ENCODE measurements around the gene RAD51B.

RAD51B gene

DNA sequence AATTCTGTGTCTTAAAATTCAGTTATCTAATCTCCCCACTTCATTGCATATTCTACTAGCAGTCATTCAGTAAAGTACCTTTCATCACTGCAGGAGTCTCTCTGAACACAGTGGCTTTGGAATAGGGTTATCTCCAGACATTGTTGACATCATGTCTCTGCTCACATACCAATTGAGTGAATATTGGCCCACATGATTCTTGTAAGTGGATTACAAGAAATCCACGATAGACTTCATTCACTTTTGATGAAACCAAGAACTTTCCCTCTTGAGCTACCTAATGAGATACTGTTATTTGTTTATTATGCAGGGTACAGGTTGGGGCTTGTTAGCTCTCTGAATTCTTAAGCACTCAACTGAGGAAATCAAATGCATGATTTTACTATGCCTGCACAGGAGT lies 284.9 kb downstream of the RAD51B start (continued):
- TF ChIP-seq ZNF777 (tag by site-specific recombination; IDR thresholded peaks at IDR 0.05; ENCODE audit: borderline replicate concordance), result no peak
- TF ChIP-seq, protein P1, sequence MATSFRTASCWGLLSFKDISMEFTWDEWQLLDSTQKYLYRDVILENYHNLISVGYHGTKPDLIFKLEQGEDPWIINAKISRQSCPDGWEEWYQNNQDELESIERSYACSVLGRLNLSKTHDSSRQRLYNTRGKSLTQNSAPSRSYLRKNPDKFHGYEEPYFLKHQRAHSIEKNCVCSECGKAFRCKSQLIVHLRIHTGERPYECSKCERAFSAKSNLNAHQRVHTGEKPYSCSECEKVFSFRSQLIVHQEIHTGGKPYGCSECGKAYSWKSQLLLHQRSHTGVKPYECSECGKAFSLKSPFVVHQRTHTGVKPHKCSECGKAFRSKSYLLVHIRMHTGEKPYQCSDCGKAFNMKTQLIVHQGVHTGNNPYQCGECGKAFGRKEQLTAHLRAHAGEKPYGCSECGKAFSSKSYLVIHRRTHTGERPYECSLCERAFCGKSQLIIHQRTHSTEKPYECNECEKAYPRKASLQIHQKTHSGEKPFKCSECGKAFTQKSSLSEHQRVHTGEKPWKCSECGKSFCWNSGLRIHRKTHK (tag by site-specific recombination; IDR thresholded peaks at IDR 0.05), result no peak
- no peak for TF ChIP-seq ZNF670 (tag by site-specific recombination; IDR thresholded peaks at IDR 0.05; ENCODE audit: low read depth)
- TF ChIP-seq ZNF354C (tag by site-specific recombination; IDR thresholded peaks at IDR 0.05; ENCODE audit: borderline replicate concordance, low read depth), result no peak
- no peak for TF ChIP-seq ZNF624 (tag by site-specific recombination; IDR thresholded peaks at IDR 0.05)
- no peak for TF ChIP-seq ZNF521 (tag by site-specific recombination; IDR thresholded peaks at IDR 0.05)
- TF ChIP-seq, protein P2, sequence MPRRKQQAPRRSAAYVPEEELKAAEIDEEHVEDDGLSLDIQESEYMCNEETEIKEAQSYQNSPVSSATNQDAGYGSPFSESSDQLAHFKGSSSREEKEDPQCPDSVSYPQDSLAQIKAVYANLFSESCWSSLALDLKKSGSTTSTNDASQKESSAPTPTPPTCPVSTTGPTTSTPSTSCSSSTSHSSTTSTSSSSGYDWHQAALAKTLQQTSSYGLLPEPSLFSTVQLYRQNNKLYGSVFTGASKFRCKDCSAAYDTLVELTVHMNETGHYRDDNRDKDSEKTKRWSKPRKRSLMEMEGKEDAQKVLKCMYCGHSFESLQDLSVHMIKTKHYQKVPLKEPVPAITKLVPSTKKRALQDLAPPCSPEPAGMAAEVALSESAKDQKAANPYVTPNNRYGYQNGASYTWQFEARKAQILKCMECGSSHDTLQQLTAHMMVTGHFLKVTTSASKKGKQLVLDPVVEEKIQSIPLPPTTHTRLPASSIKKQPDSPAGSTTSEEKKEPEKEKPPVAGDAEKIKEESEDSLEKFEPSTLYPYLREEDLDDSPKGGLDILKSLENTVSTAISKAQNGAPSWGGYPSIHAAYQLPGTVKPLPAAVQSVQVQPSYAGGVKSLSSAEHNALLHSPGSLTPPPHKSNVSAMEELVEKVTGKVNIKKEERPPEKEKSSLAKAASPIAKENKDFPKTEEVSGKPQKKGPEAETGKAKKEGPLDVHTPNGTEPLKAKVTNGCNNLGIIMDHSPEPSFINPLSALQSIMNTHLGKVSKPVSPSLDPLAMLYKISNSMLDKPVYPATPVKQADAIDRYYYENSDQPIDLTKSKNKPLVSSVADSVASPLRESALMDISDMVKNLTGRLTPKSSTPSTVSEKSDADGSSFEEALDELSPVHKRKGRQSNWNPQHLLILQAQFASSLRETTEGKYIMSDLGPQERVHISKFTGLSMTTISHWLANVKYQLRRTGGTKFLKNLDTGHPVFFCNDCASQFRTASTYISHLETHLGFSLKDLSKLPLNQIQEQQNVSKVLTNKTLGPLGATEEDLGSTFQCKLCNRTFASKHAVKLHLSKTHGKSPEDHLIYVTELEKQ (tag by site-specific recombination; IDR thresholded peaks at IDR 0.05; ENCODE audit: borderline replicate concordance), result peak; percentile 92
- TF ChIP-seq, protein P3, sequence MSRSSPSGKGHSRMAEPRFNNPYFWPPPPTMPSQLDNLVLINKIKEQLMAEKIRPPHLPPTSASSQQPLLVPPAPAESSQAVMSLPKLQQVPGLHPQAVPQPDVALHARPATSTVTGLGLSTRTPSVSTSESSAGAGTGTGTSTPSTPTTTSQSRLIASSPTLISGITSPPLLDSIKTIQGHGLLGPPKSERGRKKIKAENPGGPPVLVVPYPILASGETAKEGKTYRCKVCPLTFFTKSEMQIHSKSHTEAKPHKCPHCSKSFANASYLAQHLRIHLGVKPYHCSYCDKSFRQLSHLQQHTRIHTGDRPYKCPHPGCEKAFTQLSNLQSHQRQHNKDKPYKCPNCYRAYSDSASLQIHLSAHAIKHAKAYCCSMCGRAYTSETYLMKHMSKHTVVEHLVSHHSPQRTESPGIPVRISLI (tag by site-specific recombination; IDR thresholded peaks at IDR 0.05), result no peak
- TF ChIP-seq ZEB2 (tag by site-specific recombination; IDR thresholded peaks at IDR 0.05), result peak; percentile 84
- TF ChIP-seq ZXDB (tag by site-specific recombination; IDR thresholded peaks at IDR 0.05), result peak; percentile 92
- TF ChIP-seq ZNF19 (tag by site-specific recombination; IDR thresholded peaks at IDR 0.05; ENCODE audit: low read depth), result no peak
- TF ChIP-seq YY2 (tag by site-specific recombination; IDR thresholded peaks at IDR 0.05), result no peak
- 0 out of 2 replicates have a peak, but pooled peaks have one; percentile 49 for TF ChIP-seq KLF7 (tag by site-specific recombination; IDR thresholded peaks at IDR 0.05; ENCODE audit: borderline replicate concordance)
- no peak for TF ChIP-seq ZNF248 (tag by site-specific recombination; IDR thresholded peaks at IDR 0.05)
- peak; percentile 79 for TF ChIP-seq ZNF610 (tag by site-specific recombination; IDR thresholded peaks at IDR 0.05; ENCODE audit: borderline replicate concordance)
- TF ChIP-seq BCL11A (tag by site-specific recombination; IDR thresholded peaks at IDR 0.05; ENCODE audit: low read depth), result no peak
- TF ChIP-seq ZNF121 (tag by site-specific recombination; IDR thresholded peaks at IDR 0.05), result no peak
- TF ChIP-seq ATF2 (tag by site-specific recombination; IDR thresholded peaks at IDR 0.05; ENCODE audit: low read depth), result peak; percentile 74
- TF ChIP-seq ZBTB7A (tag by site-specific recombination; IDR thresholded peaks at IDR 0.05; ENCODE audit: low read depth), result no peak
- 0 out of 2 replicates have a peak, but pooled peaks have one; percentile 42 for TF ChIP-seq ZFP69B (tag by site-specific recombination; IDR thresholded peaks at IDR 0.05)
- TF ChIP-seq ZNF510 (tag by site-specific recombination; IDR thresholded peaks at IDR 0.05; ENCODE audit: insufficient replicate concordance), result no peak
- no peak for TF ChIP-seq ZNF112 (tag by site-specific recombination; IDR thresholded peaks at IDR 0.05)
- no peak for TF ChIP-seq PBX3 (CRISPR knock-in tag; IDR thresholded peaks at IDR 0.05)
- TF ChIP-seq ZNF398 (tag by site-specific recombination; IDR thresholded peaks at IDR 0.05), result no peak
- no peak for TF ChIP-seq ZNF747 (tag by site-specific recombination; IDR thresholded peaks at IDR 0.05)
- TF ChIP-seq ZNF202 (tag by site-specific recombination; IDR thresholded peaks at IDR 0.05; ENCODE audit: borderline replicate concordance), result no peak
- TF ChIP-seq ZNF280C (tag by site-specific recombination; IDR thresholded peaks at IDR 0.05), result no peak
- no peak for TF ChIP-seq ZNF292 (tag by site-specific recombination; IDR thresholded peaks at IDR 0.05; ENCODE audit: borderline replicate concordance, low read depth)

All from HEK293 (cell line).